Measurements from ENCODE around the gene GNAI1. TPM values are rescaled to one million over a fixed set of nuclear protein-coding genes. Genes with fewer than 3 reads are reported as not detected.

The GNAI1 gene
- total RNA-seq, 2 experiments from 2014 or later: not detected

GRCh38 chr7:80114159-80114558 lies 20.5 kb upstream of the GNAI1 start:
- no TSS peak for BruUV-seq (replicated peaks)
- TF ChIP-seq CTCF (conservative IDR thresholded peaks at IDR 0.05; ENCODE audit: low read length): no peak
- no peak for TF ChIP-seq EZH2phosphoT487 (IDR thresholded peaks at IDR 0.05; ENCODE audit: borderline replicate concordance, low read depth, low read length)
- DNase-seq (ENCODE audit: low spot score): no peak
- Histone ChIP-seq H3K9me3 (ENCODE audit: low read length) (no peaks in the 10 kb centered on the region), H3K4me1 (ENCODE audit: insufficient read depth, low read length, poor library complexity, severe bottlenecking) (no peaks in the 10 kb centered on the region), H3K4me2 (ENCODE audit: low read length) (no peak overlapping the region), H3K36me3 (ENCODE audit: insufficient read depth, low read length) (no peaks in the 10 kb centered on the region), H3K79me2 (ENCODE audit: insufficient read depth, low read depth, low read length) (no peaks in the 10 kb centered on the region), H4K20me1 (ENCODE audit: insufficient read depth, low read length) (no peaks in the 10 kb centered on the region), H3K9me2 (ENCODE audit: insufficient read depth, low read length) (no peaks in the 10 kb centered on the region), H2AFZ (ENCODE audit: low read length) (no peak overlapping the region), H3K27ac (ENCODE audit: low read depth, low read length, poor library complexity, severe bottlenecking) (no peak overlapping the region), H3K4me3 (ENCODE audit: low read depth, low read length, poor library complexity, severe bottlenecking) (no peak overlapping the region)
- POLR2A ChIA-PET: interaction anchor here (0.6 to 0.9 kb wide), 2 partner anchors 81 to 799 kb away, joined by 3 to 4 read pairs; no protein-coding TSS in a partner anchor
- CTCF ChIA-PET (ENCODE audit: unreplicated experiment): no interaction called here
- intact Hi-C loops (cut with micrococcal nuclease; ENCODE audit: unreplicated experiment): no loop called here

GRCh38 chr7:80124526-80125264 lies 9.9 kb upstream of the GNAI1 start:
- no peak overlapping the region for H3K4me3 ChIP-seq (ENCODE audit: low read depth, low read length, poor library complexity, severe bottlenecking)
- H3K27ac ChIP-seq (ENCODE audit: low read depth, low read length, poor library complexity, severe bottlenecking): no peak overlapping the region
- no peaks in the 10 kb centered on the region for H3K9me2 ChIP-seq (ENCODE audit: insufficient read depth, low read length)
- TF ChIP-seq CTCF (conservative IDR thresholded peaks at IDR 0.05; ENCODE audit: low read length) (no peak), EZH2phosphoT487 (IDR thresholded peaks at IDR 0.05; ENCODE audit: borderline replicate concordance, low read depth, low read length) (no peak)
- H3K36me3 ChIP-seq (ENCODE audit: insufficient read depth, low read length): no peaks in the 10 kb centered on the region
- POLR2A ChIA-PET: no interaction called here
- H3K4me2 ChIP-seq (ENCODE audit: low read length): no peak overlapping the region
- intact Hi-C loops (cut with micrococcal nuclease; ENCODE audit: unreplicated experiment): no loop called here
- CTCF ChIA-PET (ENCODE audit: unreplicated experiment): no interaction called here
- H4K20me1 ChIP-seq (ENCODE audit: insufficient read depth, low read length): no peaks in the 10 kb centered on the region
- BruUV-seq (replicated peaks): no TSS peak
- H3K9me3 ChIP-seq (ENCODE audit: low read length): no peaks in the 10 kb centered on the region
- no peaks in the 10 kb centered on the region for H3K4me1 ChIP-seq (ENCODE audit: insufficient read depth, low read length, poor library complexity, severe bottlenecking)
- no peak for DNase-seq (ENCODE audit: low spot score)
- H2AFZ ChIP-seq (ENCODE audit: low read length): no peak overlapping the region
- H3K79me2 ChIP-seq (ENCODE audit: insufficient read depth, low read depth, low read length): no peaks in the 10 kb centered on the region

- Histone ChIP-seq H3K4me2 (ENCODE audit: low read length) (no peak overlapping the region), H3K9me3 (ENCODE audit: low read length) (no peaks in the 10 kb centered on the region), H2AFZ (ENCODE audit: low read length) (no peak overlapping the region), H3K9me2 (ENCODE audit: insufficient read depth, low read length) (no peaks in the 10 kb centered on the region), H4K20me1 (ENCODE audit: insufficient read depth, low read length) (no peaks in the 10 kb centered on the region), H3K36me3 (ENCODE audit: insufficient read depth, low read length) (no peaks in the 10 kb centered on the region), H3K4me3 (ENCODE audit: low read depth, low read length, poor library complexity, severe bottlenecking) (no peak overlapping the region), H3K27ac (ENCODE audit: low read depth, low read length, poor library complexity, severe bottlenecking) (no peak overlapping the region), H3K4me1 (ENCODE audit: insufficient read depth, low read length, poor library complexity, severe bottlenecking) (no peaks in the 10 kb centered on the region), H3K79me2 (ENCODE audit: insufficient read depth, low read depth, low read length) (no peaks in the 10 kb centered on the region)
- ChIA-PET CTCF (ENCODE audit: unreplicated experiment) (no interaction called here), POLR2A (no interaction called here)
- no TSS peak for BruUV-seq (replicated peaks)
- DNase-seq (ENCODE audit: low spot score): no peak
- TF ChIP-seq EZH2phosphoT487 (IDR thresholded peaks at IDR 0.05; ENCODE audit: borderline replicate concordance, low read depth, low read length) (no peak), CTCF (conservative IDR thresholded peaks at IDR 0.05; ENCODE audit: low read length) (no peak)
- intact Hi-C loops (cut with micrococcal nuclease; ENCODE audit: unreplicated experiment): no loop called here
Observed at GRCh38 chr7:80127412-80128160, 7.0 kb upstream of the GNAI1 start.

All from OCI-LY7 (cell line).